Testis (tissue), 2 donors: ENCODE data around the gene PRDM15.

Source experiments
- POLR2A ChIP-seq: fragments of 450-650 bp; IDR thresholded peaks from one replicate; pipeline ENCODE4 v1.6.1; 2017; ENCODE audit warnings: antibody characterized with exemption, mild to moderate bottlenecking, moderate library complexity
- TF ChIP-seq, protein P1 (sequence below), 3 experiments: fragments of 450-650 bp in 2 of 3; fragments of 200-600 bp in 1 of 3; sonication (generic) in 1 of 3; IDR thresholded peaks; one replicate each; pipeline ENCODE4 v1.5.1; 2016 to 2019; ENCODE audit warnings: antibody characterized with exemption in 3 of 3, mild to moderate bottlenecking in 2 of 3, moderate library complexity in 1 of 3

DNA sequence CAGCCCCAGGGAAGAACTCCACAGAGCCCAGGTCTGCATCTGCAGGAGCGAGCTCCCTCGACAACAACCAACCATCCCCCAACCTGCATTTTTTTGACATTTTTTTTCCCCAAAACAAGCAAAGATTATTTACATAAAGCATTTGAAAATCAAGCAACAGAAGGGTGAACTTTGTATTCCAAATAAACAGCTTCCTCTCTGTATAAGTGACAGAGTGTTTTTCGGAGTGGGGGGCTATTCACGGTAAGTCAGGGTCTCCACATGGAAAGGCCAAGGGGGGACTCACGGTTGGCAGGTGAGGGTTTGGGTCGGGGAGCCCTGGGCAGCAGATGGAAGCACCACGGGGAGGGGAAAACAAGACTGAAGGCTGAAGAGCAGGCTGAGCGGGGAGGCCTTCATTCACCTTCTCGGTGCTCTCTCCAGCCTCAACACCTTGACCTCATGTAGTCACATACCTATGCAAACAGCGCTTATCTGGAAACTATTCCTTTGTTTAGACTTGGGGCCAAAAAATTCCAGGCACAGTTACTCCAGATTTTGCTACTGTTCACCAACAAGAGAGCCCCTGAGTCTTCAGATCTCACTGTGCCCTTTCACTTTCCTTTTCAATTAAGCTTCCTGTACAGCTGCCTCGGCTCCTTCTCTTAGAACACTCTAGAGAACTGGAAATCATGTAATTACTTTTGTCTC lies 47.1 kb upstream of the PRDM15 start:
- TF ChIP-seq, protein P1, sequence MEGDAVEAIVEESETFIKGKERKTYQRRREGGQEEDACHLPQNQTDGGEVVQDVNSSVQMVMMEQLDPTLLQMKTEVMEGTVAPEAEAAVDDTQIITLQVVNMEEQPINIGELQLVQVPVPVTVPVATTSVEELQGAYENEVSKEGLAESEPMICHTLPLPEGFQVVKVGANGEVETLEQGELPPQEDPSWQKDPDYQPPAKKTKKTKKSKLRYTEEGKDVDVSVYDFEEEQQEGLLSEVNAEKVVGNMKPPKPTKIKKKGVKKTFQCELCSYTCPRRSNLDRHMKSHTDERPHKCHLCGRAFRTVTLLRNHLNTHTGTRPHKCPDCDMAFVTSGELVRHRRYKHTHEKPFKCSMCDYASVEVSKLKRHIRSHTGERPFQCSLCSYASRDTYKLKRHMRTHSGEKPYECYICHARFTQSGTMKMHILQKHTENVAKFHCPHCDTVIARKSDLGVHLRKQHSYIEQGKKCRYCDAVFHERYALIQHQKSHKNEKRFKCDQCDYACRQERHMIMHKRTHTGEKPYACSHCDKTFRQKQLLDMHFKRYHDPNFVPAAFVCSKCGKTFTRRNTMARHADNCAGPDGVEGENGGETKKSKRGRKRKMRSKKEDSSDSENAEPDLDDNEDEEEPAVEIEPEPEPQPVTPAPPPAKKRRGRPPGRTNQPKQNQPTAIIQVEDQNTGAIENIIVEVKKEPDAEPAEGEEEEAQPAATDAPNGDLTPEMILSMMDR (IDR thresholded peaks at IDR 0.05): no peak
- no peak for TF ChIP-seq POLR2A
